B cell (primary cell): Measurements from ENCODE around the gene MATN3. TPM values are rescaled to one million over a fixed set of nuclear protein-coding genes. Genes with fewer than 3 reads are reported as not detected.

ENCODE experiments used
- ATAC-seq: fragments of 200-7000 bp; cut with Tn5 transposase; one replicate; pipeline ENCODE4 v1.10.0; 2021; ENCODE audit warnings: low read depth, mild to moderate bottlenecking, moderate number of reproducible peaks, moderate library complexity
- CTCF ChIA-PET: fragments of 350-600 bp; sonication (Branson Sonifier 250); formaldehyde crosslinking; loops from one replicate; lab custom pipeline; 2021; ENCODE audit warnings: antibody characterized with exemption, inconsistent platforms; lab: Charles Lee
- POLR2A ChIA-PET: fragments of 350-600 bp; sonication (Branson Sonifier 250); formaldehyde crosslinking; loops from one replicate; lab custom pipeline; 2021; ENCODE audit warnings: antibody characterized with exemption; lab: Charles Lee
- DNase-seq: peaks from one replicate; pipeline ENCODE4 v3.0.0; 2013
- H2AFZ ChIP-seq: 2 replicates; pipeline ENCODE4 v1.6.1; 2012; ENCODE audit warnings: mild to moderate bottlenecking, low read depth, low read length; ENCODE audit not compliant: insufficient read depth, poor library complexity, severe bottlenecking
- H3K27ac ChIP-seq, 2 donors: 1 replicate in 1 of 2; 2 replicates in 1 of 2; pipeline ENCODE4 v1.5.1; 2012 to 2013; ENCODE audit warnings: low read length in 2 of 2, mild to moderate bottlenecking in 2 of 2, moderate library complexity in 1 of 2
- H3K27me3 ChIP-seq, 4 experiments: fragments of 200-600 bp in 1 of 4; sonication (generic) in 1 of 4; replicated peaks in 1 of 4; 1 replicate in 2 of 4; 2 replicates in 2 of 4; pipeline versions ENCODE4 v1.6.1 to v1.7.0; 2013 to 2016; ENCODE audit warnings: low read length in 3 of 4, mild to moderate bottlenecking in 2 of 4, mixed read lengths in 1 of 4, moderate library complexity in 1 of 4; ENCODE audit not compliant: insufficient read depth in 4 of 4, control insufficient read depth in 3 of 4; ENCODE audit errors: control extremely low read depth in 1 of 4
- H3K36me3 ChIP-seq, 2 experiments: replicated peaks in 1 of 2; 1 replicate in 1 of 2; 2 replicates in 1 of 2; pipeline versions ENCODE4 v1.6.1 to v1.7.1; 2013; ENCODE audit warnings: low read length in 1 of 2; ENCODE audit not compliant: insufficient read depth in 2 of 2, control insufficient read depth in 1 of 2; ENCODE audit errors: control extremely low read depth in 1 of 2, extremely low read depth in 1 of 2
- H3K4me1 ChIP-seq, 2 donors: fragments of 200-600 bp in 1 of 2; sonication (generic) in 1 of 2; 1 replicate in 1 of 2; 2 replicates in 1 of 2; pipeline versions ENCODE4 v1.5.1 to v1.6.1; 2013 to 2017; ENCODE audit warnings: low read length in 2 of 2; ENCODE audit not compliant: control insufficient read depth in 2 of 2, insufficient read depth in 2 of 2
- H3K4me2 ChIP-seq: replicated peaks from 2 replicates; pipeline ENCODE3; 2012; ENCODE audit warnings: mild to moderate bottlenecking, low read depth, low read length; ENCODE audit not compliant: poor library complexity, severe bottlenecking
- H3K4me3 ChIP-seq, 5 experiments: fragments of 200-600 bp in 1 of 5; sonication (generic) in 1 of 5; 1 replicate in 3 of 5; 2 replicates in 2 of 5; pipeline versions ENCODE4 v1.5.1 to v1.7.0; 2011 to 2016; ENCODE audit warnings: low read length in 4 of 5, mild to moderate bottlenecking in 4 of 5, low read depth in 2 of 5, control low read depth in 1 of 5, moderate library complexity in 1 of 5; ENCODE audit not compliant: insufficient read depth in 1 of 5; ENCODE audit errors: control extremely low read depth in 1 of 5, extremely low read depth in 1 of 5
- H3K79me2 ChIP-seq: fragments of 200-600 bp; sonication (generic); one replicate; pipeline ENCODE4 v1.6.0; 2016; ENCODE audit warnings: low read length; ENCODE audit not compliant: control insufficient read depth, insufficient read depth
- H3K9ac ChIP-seq: fragments of 200-600 bp; sonication (generic); 2 replicates; pipeline ENCODE4 v1.6.1; 2017; ENCODE audit warnings: mild to moderate bottlenecking, low read length, moderate library complexity
- H3K9me3 ChIP-seq, 3 donors: one replicate each; pipeline versions ENCODE4 v1.6.1 to v1.7.1; 2013; ENCODE audit warnings: low read length in 2 of 3; ENCODE audit not compliant: control insufficient read depth in 2 of 3, insufficient read depth in 1 of 3; ENCODE audit errors: control extremely low read depth in 1 of 3
- H4K20me1 ChIP-seq: 2 replicates; pipeline ENCODE4 v1.6.0; 2012; ENCODE audit warnings: mild to moderate bottlenecking, low read length; ENCODE audit not compliant: insufficient read depth, control insufficient read depth, poor library complexity, severe bottlenecking
- H3K27ac Mint-ChIP-seq: one replicate; pipeline ENCODE4 v1.8.0; 2021; ENCODE audit warnings: mixed read lengths
- H3K27me3 Mint-ChIP-seq: one replicate; pipeline ENCODE4 v1.8.0; 2021; ENCODE audit warnings: mixed read lengths
- H3K4me1 Mint-ChIP-seq: one replicate; pipeline ENCODE4 v1.8.0; 2021; ENCODE audit warnings: mixed read lengths
- H3K4me3 Mint-ChIP-seq: one replicate; pipeline ENCODE4 v1.8.0; 2021; ENCODE audit warnings: mixed read lengths
- H3K9me3 Mint-ChIP-seq: one replicate; pipeline ENCODE4 v1.8.0; 2022; ENCODE audit warnings: mixed read lengths; ENCODE audit not compliant: insufficient read depth
- EZH2 ChIP-seq: IDR thresholded peaks from 2 replicates; pipeline ENCODE4 v1.6.1; 2012; ENCODE audit warnings: borderline replicate concordance, low read depth, mild to moderate bottlenecking, moderate library complexity, low read length; ENCODE audit not compliant: insufficient read depth, poor library complexity, severe bottlenecking
- WGBS: methylation state at CpG from one replicate; pipeline ENCODE4 v1.1.5; 2013; ENCODE audit warnings: missing lambda C conversion rate; ENCODE audit not compliant: insufficient coverage; 5-methylcytosine and 5-hydroxymethylcytosine counted together
- intact Hi-C: fragments of 100-400 bp; cut with micrococcal nuclease; formaldehyde crosslinking; loops from one replicate; pipeline ENCODE4 v1.10.0; 2022
- polyA plus RNA-seq: library from polyadenylated mRNA; depleted of rRNA; stranded (reverse); fragments of >200 nt; gene quantifications from 2 replicates; pipeline ENCODE4 v1.2.3, GENCODE V29; 2012
- total RNA-seq, 2 donors: library from RNA; stranded (reverse); fragments of 120-200 nt in 1 of 2; gene quantifications; 1 replicate in 1 of 2; 2 replicates in 1 of 2; pipeline versions ENCODE4 v1.2.3 to v1.2.4, GENCODE V29; 2013 to 2022
- TF ChIP-seq, protein P1 (sequence below): fragments of 200-600 bp; IDR thresholded peaks from one replicate; pipeline ENCODE4 v1.8.0; 2022; ENCODE audit warnings: antibody characterized with exemption, mild to moderate bottlenecking

Gene MATN3
- total and polyA plus RNA-seq, 2 donors (not counting 1 experiment from before 2014, with no cell fraction given) = not detected

DNA sequence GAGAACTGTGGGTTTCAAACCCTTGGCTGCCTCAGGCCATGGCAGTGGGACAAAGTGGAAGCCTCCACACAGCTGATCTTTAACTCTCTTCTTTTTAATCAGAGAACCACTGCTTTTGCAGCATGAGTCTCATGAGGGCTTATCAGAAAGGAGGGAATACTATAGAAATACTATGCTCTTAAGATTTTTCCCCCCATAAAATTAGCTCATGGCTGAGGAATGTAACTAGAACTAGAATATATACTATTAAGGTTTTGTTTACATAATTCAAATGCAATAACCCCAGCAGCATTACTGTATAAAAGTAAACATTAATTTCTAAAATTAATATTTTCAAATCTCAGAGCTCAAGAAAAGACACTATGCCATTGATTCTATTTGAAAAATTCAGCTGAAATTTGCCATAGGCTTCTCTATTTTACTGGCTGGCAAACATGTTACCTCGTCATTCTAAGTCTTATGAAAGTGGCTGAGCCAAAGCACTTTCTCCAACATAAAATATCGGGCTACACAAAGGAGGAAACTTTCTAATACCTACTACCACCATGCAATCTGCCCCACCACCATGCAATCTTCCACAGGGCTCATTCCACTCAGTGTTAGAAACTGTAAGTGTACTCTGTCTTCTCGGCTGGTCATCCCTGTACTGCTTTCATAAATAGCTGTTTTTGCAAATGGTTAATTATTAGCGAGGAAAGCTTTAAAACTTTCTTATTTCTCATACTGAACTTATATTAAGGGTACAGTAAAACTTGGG, 65.1 kb downstream of the MATN3 start:
- Histone ChIP-seq H3K36me3 (peaks cover 0 to 5% of the 10 kb centered on the region in 2 experiments), H3K27me3 (no peaks in the 10 kb centered on the region), H3K4me3 (no peak overlapping the region), H3K9me3 (no peaks in the 10 kb centered on the region), H3K4me2 (no peak overlapping the region), H3K4me1 (no peaks in the 10 kb centered on the region), H3K79me2 (no peaks in the 10 kb centered on the region), H3K9ac (no peak overlapping the region), H3K27ac (no peak overlapping the region), H2AFZ (no peak overlapping the region), H4K20me1 (no peaks in the 10 kb centered on the region)
- Mint-ChIP-seq H3K9me3 (no peaks in the 10 kb centered on the region), H3K27ac (no peak overlapping the region), H3K4me3 (no peak overlapping the region), H3K4me1 (no peaks in the 10 kb centered on the region), H3K27me3 (no peaks in the 10 kb centered on the region)
- ChIA-PET POLR2A (no interaction called here), CTCF (interaction anchor here (0.9 to 1.0 kb wide), 2 partner anchors 8 to 68 kb away, joined by 3 read pairs; no protein-coding TSS in a partner anchor)
- intact Hi-C loops = no loop called here
- no peak for ATAC-seq
- 85% methylated on average over 2 of the region's 4 CpGs for WGBS
- no peak for DNase-seq
- no peak for TF ChIP-seq EZH2
- TF ChIP-seq, protein P1, sequence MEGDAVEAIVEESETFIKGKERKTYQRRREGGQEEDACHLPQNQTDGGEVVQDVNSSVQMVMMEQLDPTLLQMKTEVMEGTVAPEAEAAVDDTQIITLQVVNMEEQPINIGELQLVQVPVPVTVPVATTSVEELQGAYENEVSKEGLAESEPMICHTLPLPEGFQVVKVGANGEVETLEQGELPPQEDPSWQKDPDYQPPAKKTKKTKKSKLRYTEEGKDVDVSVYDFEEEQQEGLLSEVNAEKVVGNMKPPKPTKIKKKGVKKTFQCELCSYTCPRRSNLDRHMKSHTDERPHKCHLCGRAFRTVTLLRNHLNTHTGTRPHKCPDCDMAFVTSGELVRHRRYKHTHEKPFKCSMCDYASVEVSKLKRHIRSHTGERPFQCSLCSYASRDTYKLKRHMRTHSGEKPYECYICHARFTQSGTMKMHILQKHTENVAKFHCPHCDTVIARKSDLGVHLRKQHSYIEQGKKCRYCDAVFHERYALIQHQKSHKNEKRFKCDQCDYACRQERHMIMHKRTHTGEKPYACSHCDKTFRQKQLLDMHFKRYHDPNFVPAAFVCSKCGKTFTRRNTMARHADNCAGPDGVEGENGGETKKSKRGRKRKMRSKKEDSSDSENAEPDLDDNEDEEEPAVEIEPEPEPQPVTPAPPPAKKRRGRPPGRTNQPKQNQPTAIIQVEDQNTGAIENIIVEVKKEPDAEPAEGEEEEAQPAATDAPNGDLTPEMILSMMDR = no peak

DNA sequence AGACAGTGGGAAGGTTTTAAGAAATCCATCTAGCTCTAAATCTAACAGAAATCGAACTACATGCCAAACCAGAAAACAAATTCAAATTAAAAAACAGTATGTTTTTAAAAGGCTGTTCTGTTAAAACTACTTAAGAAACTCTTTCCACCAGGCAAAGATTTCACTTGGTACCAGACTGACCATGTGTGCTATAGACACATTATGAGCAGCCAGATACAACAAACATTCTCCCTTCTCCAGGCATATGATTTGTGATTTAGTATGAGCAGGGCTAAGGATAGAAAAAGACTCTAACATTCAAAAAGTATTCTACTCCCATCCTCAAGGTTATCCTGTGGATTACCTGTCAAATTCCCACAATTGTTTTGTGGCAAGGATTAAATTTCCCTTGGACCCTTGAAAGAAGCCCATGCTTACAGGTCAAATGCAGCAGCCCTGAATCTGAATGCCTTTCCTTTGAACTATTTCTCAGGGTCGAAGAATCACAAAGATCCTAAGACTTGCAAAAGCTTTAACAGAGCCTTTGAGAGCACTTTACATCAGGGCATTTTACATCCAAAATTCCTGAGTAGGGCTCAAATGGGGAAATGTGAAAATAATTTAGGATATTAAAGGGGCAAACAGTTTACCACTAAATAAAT, 68.1 kb downstream of the MATN3 start:
- ChIA-PET POLR2A (no interaction called here), CTCF (interaction anchor here (1.1 kb wide), 1 partner anchor 71 kb away, joined by 3 read pairs; no protein-coding TSS in a partner anchor)
- peaks cover 0 to 3% of the 10 kb centered on the region in 2 experiments for H3K36me3 ChIP-seq
- TF ChIP-seq, protein P1 = no peak
- TF ChIP-seq EZH2 = no peak
- no peaks in the 10 kb centered on the region for H3K9me3 Mint-ChIP-seq
- H3K27me3 Mint-ChIP-seq = no peaks in the 10 kb centered on the region
- no peak overlapping the region for H3K4me3 Mint-ChIP-seq
- intact Hi-C loops = no loop called here
- no CpG with 5 or more reads among the region's 2 CpGs for WGBS
- ATAC-seq = no peak
- no peaks in the 10 kb centered on the region for H4K20me1 ChIP-seq
- H3K4me1 Mint-ChIP-seq = no peaks in the 10 kb centered on the region
- no peak for DNase-seq
- no peaks in the 10 kb centered on the region for H3K79me2 ChIP-seq
- no peaks in the 10 kb centered on the region for H3K4me1 ChIP-seq
- H3K4me3 ChIP-seq = no peak overlapping the region
- H2AFZ ChIP-seq = no peak overlapping the region
- H3K9me3 ChIP-seq = no peaks in the 10 kb centered on the region
- H3K27ac ChIP-seq = no peak overlapping the region
- H3K27ac Mint-ChIP-seq = no peak overlapping the region
- no peak overlapping the region for H3K9ac ChIP-seq
- no peak overlapping the region for H3K4me2 ChIP-seq
- H3K27me3 ChIP-seq = no peaks in the 10 kb centered on the region
